Omental fat pad (tissue), 4 donors: ENCODE measurements around the gene TECR. TPM values are rescaled to one million over a fixed set of nuclear protein-coding genes. Genes with fewer than 3 reads are reported as not detected.
"Not testable (repeated sequence)": the region's sequence is repeated elsewhere in the genome, so short reads cannot be mapped to it uniquely, and the experiment has no call there.

Source experiments
- ATAC-seq: fragments of 150-250 bp; one replicate; pipeline ENCODE4 v1.9.1; 2016; ENCODE audit warnings: mild to moderate bottlenecking, moderate library complexity; ENCODE audit not compliant: low FRiP score
- DNase-seq: peaks from one replicate; pipeline ENCODE4 v3.0.0-alpha.2; 2019; ENCODE audit warnings: low spot score
- CTCF ChIP-seq, 3 donors: fragments of 450-650 bp; IDR thresholded peaks; one replicate each; pipeline ENCODE4 v1.5.1; 2016 to 2017; ENCODE audit warnings: antibody characterized with exemption in 3 of 3, mild to moderate bottlenecking in 3 of 3, moderate library complexity in 2 of 3
- total RNA-seq, 4 donors: library from RNA; depleted of rRNA; stranded (reverse); fragments of >200 nt; gene quantifications; one replicate each; pipeline ENCODE4 v1.1.0, GENCODE V29; 2016

TECR gene
- total RNA-seq, 4 donors from 2014 or later = 32.9 to 58.1 (median 46.8) TPM

DNA sequence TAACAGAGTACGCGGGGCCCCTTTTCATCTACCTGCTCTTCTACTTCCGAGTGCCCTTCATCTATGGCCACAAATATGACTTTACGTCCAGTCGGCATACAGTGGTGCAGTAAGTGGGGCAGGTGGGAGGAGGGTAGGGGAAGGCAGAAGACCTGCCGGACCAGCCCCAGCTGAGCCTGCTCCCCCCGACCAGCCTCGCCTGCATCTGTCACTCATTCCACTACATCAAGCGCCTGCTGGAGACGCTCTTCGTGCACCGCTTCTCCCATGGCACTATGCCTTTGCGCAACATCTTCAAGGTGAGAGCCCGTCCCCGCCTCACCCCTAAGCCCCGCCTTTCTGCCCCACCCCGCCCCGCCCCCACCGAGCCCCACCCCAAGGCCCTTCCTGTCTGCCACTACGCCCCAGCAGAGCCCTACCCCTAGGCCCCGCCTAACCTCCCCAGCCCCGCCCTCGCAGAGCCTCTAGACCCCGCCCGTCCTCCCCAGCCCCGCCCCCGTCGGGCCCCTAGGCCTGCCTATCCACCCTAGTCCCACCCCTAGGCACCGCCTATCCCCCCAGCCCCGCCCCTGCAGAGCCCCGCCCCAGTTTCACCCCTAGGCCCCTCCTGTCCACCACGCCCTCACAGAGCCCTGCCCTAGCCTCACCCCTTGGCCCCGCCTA is 34.7 kb downstream of the TECR start:
- ATAC-seq (no peak), DNase-seq (no peak)
- TF ChIP-seq CTCF (IDR thresholded peaks at IDR 0.05) = no peak

GRCh38 chr19:14564652-14565297 is 35.4 kb downstream of the TECR start:
- not testable (repeated sequence) for ATAC-seq, DNase-seq

DNA sequence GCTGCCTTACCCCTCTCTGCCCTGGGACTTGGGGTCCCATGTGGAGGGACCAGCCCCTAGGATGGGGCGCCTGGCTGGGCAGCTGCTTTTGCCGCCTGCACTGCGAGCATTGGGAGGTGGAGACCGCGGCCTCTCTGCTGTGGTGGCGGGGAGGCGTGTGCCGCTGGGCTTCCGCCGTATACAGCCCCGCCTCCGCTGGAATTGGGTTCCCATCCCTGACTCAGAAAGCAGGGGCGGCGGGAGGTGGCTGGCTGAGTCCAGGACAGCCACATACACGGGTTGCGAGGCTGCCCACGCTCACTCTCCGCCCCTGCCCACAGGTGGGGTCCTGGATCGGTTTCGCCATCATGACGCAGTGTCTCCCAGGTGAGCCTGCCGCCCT is 35.9 kb downstream of the TECR start:
- no peak for DNase-seq
- ATAC-seq = no peak
- TF ChIP-seq CTCF (IDR thresholded peaks at IDR 0.05) = no peak

DNA sequence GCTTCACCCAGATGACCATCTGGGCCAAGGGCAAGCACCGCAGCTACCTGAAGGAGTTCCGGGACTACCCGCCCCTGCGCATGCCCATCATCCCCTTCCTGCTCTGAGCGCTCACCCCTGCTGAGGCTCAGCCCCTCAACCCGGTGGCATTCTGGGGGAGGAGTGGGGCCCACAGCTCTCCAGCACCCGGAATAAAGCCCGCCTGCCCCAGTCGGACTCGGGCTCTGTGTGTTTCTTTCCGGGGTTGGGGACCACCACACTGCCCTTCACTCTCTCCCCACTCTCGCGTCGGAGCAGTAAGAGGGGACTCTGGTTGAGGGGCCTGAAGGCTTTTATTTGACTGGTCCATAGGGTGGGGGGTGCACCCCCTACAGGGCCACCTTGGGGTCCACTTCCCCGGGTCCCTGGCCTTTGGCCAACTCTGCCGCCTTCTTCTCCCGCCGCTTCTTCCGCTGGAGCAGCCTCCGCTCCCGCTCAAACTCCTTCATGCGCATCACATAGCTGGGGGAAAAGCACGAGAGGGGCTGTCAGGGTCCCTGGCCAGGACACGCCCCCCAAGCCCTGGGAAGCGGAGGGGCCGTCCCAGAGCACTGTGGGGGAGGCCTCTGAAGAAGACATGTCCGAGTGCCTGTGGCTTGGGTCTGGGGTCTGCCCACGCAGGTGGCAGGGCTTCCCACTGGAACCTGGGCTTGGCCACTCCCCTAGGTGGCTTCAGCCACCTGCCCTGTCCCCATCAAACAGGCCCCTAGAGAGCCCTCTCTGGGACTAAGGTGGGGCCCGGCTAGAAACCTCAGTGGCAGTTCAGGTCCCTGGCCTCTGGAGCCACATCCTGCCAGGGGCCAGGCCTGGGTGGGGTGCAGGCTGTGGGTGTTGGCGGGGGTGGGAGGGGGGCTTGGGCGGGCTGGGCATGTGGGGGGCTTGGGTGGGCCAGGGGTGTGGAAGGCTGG is 36.6 kb downstream of the TECR start:
- no peak for TF ChIP-seq CTCF (IDR thresholded peaks at IDR 0.05)
- no peak for DNase-seq
- no peak for ATAC-seq

DNA sequence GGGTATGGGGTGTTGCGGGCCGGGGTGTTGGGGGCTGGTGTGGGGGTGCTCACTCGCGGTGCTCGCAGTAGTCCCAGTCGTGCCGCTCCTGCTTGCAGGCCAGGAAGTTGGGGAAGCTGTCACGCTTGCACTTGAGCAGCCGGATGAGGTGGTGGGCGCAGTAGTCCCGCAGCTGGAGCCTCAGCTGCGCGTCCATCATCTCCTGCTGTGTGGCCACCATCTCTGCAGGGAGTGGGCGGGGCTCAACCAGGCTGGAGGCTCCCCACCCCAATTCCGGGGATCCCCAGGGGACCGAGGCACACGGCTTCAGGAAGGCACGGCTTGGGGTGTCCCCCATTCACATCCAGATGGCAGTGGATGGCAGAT is 37.3 kb downstream of the TECR start:
- DNase-seq (no peak), ATAC-seq (no peak)
- TF ChIP-seq CTCF (IDR thresholded peaks at IDR 0.05) = no peak

DNA sequence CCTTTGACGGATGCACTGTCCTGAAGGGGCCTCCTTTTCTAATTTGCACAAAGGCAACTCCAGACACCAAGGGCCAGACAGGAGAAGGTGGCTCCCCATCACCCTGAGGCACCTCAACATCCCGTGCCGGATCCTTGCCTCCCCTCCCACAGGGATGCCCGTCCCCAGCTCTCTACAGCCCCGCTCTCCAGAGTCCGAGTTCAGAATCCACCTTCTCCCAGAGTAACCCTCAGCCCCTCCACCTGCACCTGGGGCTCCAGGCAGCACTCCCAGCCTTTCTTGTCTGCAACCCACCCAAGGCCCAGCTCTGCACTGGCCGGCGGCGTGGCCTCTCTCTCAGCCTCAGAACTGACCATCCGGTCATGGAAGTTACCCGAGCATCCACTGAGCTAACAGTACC is 37.7 kb downstream of the TECR start:
- DNase-seq = no peak
- no peak for ATAC-seq
- TF ChIP-seq CTCF (IDR thresholded peaks at IDR 0.05) = no peak

DNA sequence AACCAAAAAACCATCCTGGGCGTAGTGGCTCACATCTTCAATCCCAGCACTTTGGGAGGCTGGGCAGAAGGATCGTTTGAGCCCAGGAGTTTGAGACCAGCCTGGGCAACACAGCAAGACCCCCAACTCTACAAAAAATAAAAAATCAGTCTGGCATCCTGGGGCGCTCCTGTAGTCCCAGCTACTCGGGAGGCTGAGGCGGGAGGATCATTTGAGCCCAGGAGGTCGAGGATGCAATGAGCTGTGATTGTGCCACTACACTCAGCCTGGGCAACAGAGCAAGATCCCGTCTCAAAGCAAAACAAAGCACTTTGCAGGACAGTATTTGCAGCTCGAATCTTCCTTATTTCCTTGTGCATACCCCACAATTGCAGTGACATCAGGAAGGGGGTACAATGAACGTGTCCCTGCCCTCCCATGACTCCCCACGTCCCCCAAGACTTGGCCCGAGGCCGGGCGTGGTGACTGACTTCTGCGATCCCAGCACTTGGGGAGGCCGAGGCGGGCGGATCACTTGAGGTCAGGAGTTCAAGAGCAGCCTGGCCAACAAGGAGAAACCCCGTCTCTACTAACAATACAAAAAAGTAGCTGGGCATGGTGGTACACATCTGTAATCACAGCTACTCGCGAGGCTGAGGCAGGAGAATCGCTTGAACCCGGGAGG is 41.6 kb downstream of the TECR start:
- DNase-seq = no peak
- TF ChIP-seq CTCF (IDR thresholded peaks at IDR 0.05) = no peak
- ATAC-seq = no peak
